GM23338 (cell line): Measurements from ENCODE around the gene DOK7. TPM values are rescaled to one million over a fixed set of nuclear protein-coding genes. Genes with fewer than 3 reads are reported as not detected.

Experiments
- ATAC-seq: fragments of 200-7000 bp; cut with Tn5 transposase; 3 replicates; pipeline ENCODE4 v1.9.1; 2020
- DNase-seq: peaks from one replicate; pipeline ENCODE4 v3.0.0-alpha.2; 2015; ENCODE audit warnings: low spot score
- H2AFZ ChIP-seq: fragments of 200-600 bp; sonication (generic); 2 replicates; pipeline ENCODE4 v1.8.0; 2016; ENCODE audit warnings: antibody characterized with exemption, mild to moderate bottlenecking, moderate library complexity
- H3F3A ChIP-seq: fragments of 200-600 bp; sonication (generic); replicated peaks from 2 replicates; pipeline ENCODE4 v1.8.0; 2017; ENCODE audit warnings: antibody characterized with exemption, mixed run types, low read depth
- H3K27ac ChIP-seq: fragments of 200-600 bp; sonication (generic); 2 replicates; pipeline ENCODE4 v1.6.1; 2016; ENCODE audit warnings: low read depth
- H3K27me3 ChIP-seq: fragments of 200-600 bp; sonication (generic); 2 replicates; pipeline ENCODE4 v1.8.0; 2016; ENCODE audit warnings: mild to moderate bottlenecking, mixed run types, moderate library complexity; ENCODE audit not compliant: insufficient read depth
- H3K36me3 ChIP-seq: fragments of 200-600 bp; sonication (generic); 2 replicates; pipeline ENCODE4 v1.8.0; 2016; ENCODE audit warnings: mild to moderate bottlenecking; ENCODE audit not compliant: insufficient read depth
- H3K4me1 ChIP-seq: fragments of 200-600 bp; sonication (generic); 2 replicates; pipeline ENCODE4 v1.8.0; 2016; ENCODE audit warnings: mild to moderate bottlenecking, moderate library complexity; ENCODE audit not compliant: insufficient read depth
- H3K4me2 ChIP-seq: fragments of 200-600 bp; sonication (generic); 2 replicates; pipeline ENCODE4 v1.7.1; 2017; ENCODE audit warnings: mixed run types
- H3K4me3 ChIP-seq: fragments of 200-600 bp; sonication (generic); 2 replicates; pipeline ENCODE4 v1.6.1; 2016; ENCODE audit warnings: mixed run types
- H3K79me2 ChIP-seq: fragments of 200-600 bp; sonication (generic); replicated peaks from 2 replicates; pipeline ENCODE4 v1.8.0; 2017; ENCODE audit warnings: mild to moderate bottlenecking; ENCODE audit not compliant: insufficient read depth
- H3K9me2 ChIP-seq: fragments of 200-600 bp; sonication (generic); 2 replicates; pipeline ENCODE4 v1.8.0; 2017; ENCODE audit not compliant: insufficient read depth
- H4K20me1 ChIP-seq: fragments of 200-600 bp; sonication (generic); replicated peaks from 2 replicates; pipeline ENCODE4 v1.8.0; 2017; ENCODE audit warnings: mild to moderate bottlenecking; ENCODE audit not compliant: insufficient read depth
- H3K27ac Mint-ChIP-seq: 2 replicates; pipeline ENCODE4 v1.8.0; 2020; ENCODE audit warnings: inconsistent platforms, mild to moderate bottlenecking, moderate library complexity, mixed read lengths
- H3K27me3 Mint-ChIP-seq: 3 replicates; pipeline ENCODE4 v1.8.0; 2022; ENCODE audit warnings: low read depth, mild to moderate bottlenecking, moderate library complexity, mixed read lengths, inconsistent platforms; ENCODE audit not compliant: insufficient read depth, poor library complexity
- H3K36me3 Mint-ChIP-seq: 3 replicates; pipeline ENCODE4 v1.8.0; 2021; ENCODE audit warnings: low read depth, mild to moderate bottlenecking, inconsistent platforms, moderate library complexity, mixed read lengths
- H3K4me1 Mint-ChIP-seq: 3 replicates; pipeline ENCODE4 v1.8.0; 2020; ENCODE audit warnings: mild to moderate bottlenecking, inconsistent platforms, mixed read lengths
- H3K4me3 Mint-ChIP-seq: 3 replicates; pipeline ENCODE4 v1.8.0; 2021; ENCODE audit warnings: moderate library complexity, mild to moderate bottlenecking, inconsistent platforms, mixed read lengths
- H3K9me3 Mint-ChIP-seq: 3 replicates; pipeline ENCODE4 v1.8.0; 2020; ENCODE audit warnings: moderate library complexity, mild to moderate bottlenecking, inconsistent platforms, mixed read lengths
- CREB1 ChIP-seq: fragments of 250-450 bp; sonication (Bioruptor Pico); IDR thresholded peaks from 2 replicates; pipeline ENCODE4 v1.5.0; 2020; ENCODE audit warnings: low read depth, mild to moderate bottlenecking, moderate library complexity
- CTCF ChIP-seq, 2 experiments: fragments of 200-600 bp in 1 of 2; sonication (generic) in 1 of 2; conservative IDR thresholded peaks; 2 replicates each; pipeline versions ENCODE4 v1.5.1 to v1.6.1; 2016 to 2017; ENCODE audit warnings: antibody characterized with exemption in 2 of 2, low read depth in 2 of 2, mild to moderate bottlenecking in 2 of 2, moderate library complexity in 1 of 2
- ETS1 ChIP-seq: IDR thresholded peaks from 2 replicates; pipeline ENCODE4 v1.6.1; 2016; ENCODE audit warnings: antibody characterized with exemption
- EZH2 ChIP-seq: fragments of 200-600 bp; sonication (generic); IDR thresholded peaks from one replicate; pipeline ENCODE4 v1.8.0; 2017; ENCODE audit warnings: antibody characterized with exemption, mild to moderate bottlenecking, low read depth; ENCODE audit not compliant: unreplicated experiment
- EZH2phosphoT487 ChIP-seq: fragments of 200-600 bp; sonication (generic); IDR thresholded peaks from one replicate; pipeline ENCODE4 v1.8.1; 2018; ENCODE audit warnings: antibody characterized with exemption; ENCODE audit not compliant: unreplicated experiment
- JUNB ChIP-seq: IDR thresholded peaks from one replicate; pipeline ENCODE4 v1.6.1; 2016; ENCODE audit warnings: antibody characterized with exemption; ENCODE audit not compliant: unreplicated experiment
- NANOG ChIP-seq: IDR thresholded peaks from 2 replicates; pipeline ENCODE4 v1.6.1; 2016; ENCODE audit warnings: antibody characterized with exemption, borderline replicate concordance
- POLR2AphosphoS5 ChIP-seq: IDR thresholded peaks from 2 replicates; pipeline ENCODE4 v1.6.1; 2016; ENCODE audit warnings: antibody characterized with exemption, low read depth
- REST ChIP-seq: IDR thresholded peaks from one replicate; pipeline ENCODE4 v1.6.1; 2018; ENCODE audit warnings: antibody characterized with exemption; ENCODE audit not compliant: unreplicated experiment
- STAT1 ChIP-seq: IDR thresholded peaks from one replicate; pipeline ENCODE4 v1.6.1; 2016; ENCODE audit warnings: antibody characterized with exemption; ENCODE audit not compliant: unreplicated experiment
- ZNF114 ChIP-seq: fragments of 250-450 bp; sonication (Bioruptor Pico); IDR thresholded peaks from 2 replicates; pipeline ENCODE4 v1.5.0; 2020; ENCODE audit warnings: mild to moderate bottlenecking, moderate library complexity
- ZNF331 ChIP-seq: fragments of 250-450 bp; sonication (Bioruptor Pico); IDR thresholded peaks from 2 replicates; pipeline ENCODE4 v1.5.0; 2020; ENCODE audit warnings: low read depth, mild to moderate bottlenecking, moderate library complexity
- ZNF462 ChIP-seq: fragments of 250-450 bp; sonication (Bioruptor Pico); IDR thresholded peaks from 2 replicates; pipeline ENCODE4 v1.5.0; 2020; ENCODE audit warnings: mild to moderate bottlenecking, moderate library complexity
- polyA plus RNA-seq: library from polyadenylated mRNA; unstranded; fragments of >200 nt; fragmentation: Nextera tagmentation; extraction: Ambion mirVana; gene quantifications from 2 replicates; pipeline ENCODE4 v1.2.1, GENCODE V29; 2016
- total RNA-seq: library from RNA; depleted of rRNA; stranded (reverse); fragments of >200 nt; shearing (Covaris generic); gene quantifications from 2 replicates; pipeline ENCODE4 v1.2.3, GENCODE V29; 2014

DOK7 gene
- total and polyA plus RNA-seq, 2 experiments from 2014 or later: 0.34 to 0.52 TPM

- ATAC-seq (no peak), DNase-seq (no peak)
- H3K9me2 ChIP-seq: no peaks in the 10 kb centered on the region
- Mint-ChIP-seq H3K9me3 (peaks cover 4% of the 10 kb centered on the region), H3K4me3 (no peak overlapping the region), H3K27me3 (peaks cover 85% of the 10 kb centered on the region), H3K27ac (no peak overlapping the region), H3K4me1 (peaks cover 7% of the 10 kb centered on the region), H3K36me3 (no peaks in the 10 kb centered on the region)
- no peak overlapping the region for H3K4me3 ChIP-seq
- no peaks in the 10 kb centered on the region for H3F3A ChIP-seq
- no peak overlapping the region for H3K4me2 ChIP-seq
- peaks cover 100% of the 10 kb centered on the region for H3K27me3 ChIP-seq
- no peaks in the 10 kb centered on the region; the same call in 1 of the 2 replicates for H4K20me1 ChIP-seq
- no peaks in the 10 kb centered on the region for H3K79me2 ChIP-seq
- TF ChIP-seq EZH2phosphoT487: no peak
- no peak for TF ChIP-seq ETS1
- no peak for TF ChIP-seq POLR2AphosphoS5
- TF ChIP-seq ZNF462 (CRISPR knock-in tag): no peak
- no peak for TF ChIP-seq STAT1
- no peak for TF ChIP-seq ZNF331 (CRISPR knock-in tag)
- TF ChIP-seq ZNF114: no peak
- no peak for TF ChIP-seq EZH2
- no peak for TF ChIP-seq CREB1
- TF ChIP-seq REST: no peak
- no peak for TF ChIP-seq JUNB
- TF ChIP-seq CTCF (conservative IDR thresholded peaks at IDR 0.05; ENCODE audit: low read depth in 2 of 2): no peak
- TF ChIP-seq NANOG: no peak
- H3K36me3 ChIP-seq: no peaks in the 10 kb centered on the region
- no peak overlapping the region for H2AFZ ChIP-seq
- H3K4me1 ChIP-seq: no peaks in the 10 kb centered on the region
- H3K27ac ChIP-seq: no peak overlapping the region
These were observed 28.7 kb downstream of the DOK7 start for GRCh38 chr4:3491681-3492405.
